K562 (cell line): Measurements from ENCODE around the gene TLE6.

Experiments
- SPI1 ChIP-seq: IDR thresholded peaks from 2 replicates; pipeline ENCODE4 v1.6.1; 2011; ENCODE audit warnings: low read depth, low read length, control low read depth, borderline replicate concordance
- TEAD4 ChIP-seq, 2 experiments: sonication (generic) in 1 of 2; formaldehyde crosslinking in 1 of 2; IDR thresholded peaks; 2 replicates each; pipeline versions ENCODE4 v1.6.1 to v1.8.0; 2012 to 2022; ENCODE audit warnings: borderline replicate concordance in 1 of 2, inconsistent platforms in 1 of 2, low read length in 1 of 2, mild to moderate bottlenecking in 1 of 2, missing genetic modification reagents in 1 of 2
- ZSCAN29 ChIP-seq: fragments of 450-650 bp; IDR thresholded peaks from 2 replicates; pipeline ENCODE4 v1.6.1; 2017

- TF ChIP-seq SPI1 (no peak), ZSCAN29 (no peak), TEAD4 (IDR thresholded peaks at IDR 0.05; ENCODE audit: low read length) (no peak), TEAD4 (CRISPR knock-in tag; IDR thresholded peaks at IDR 0.05; ENCODE audit: borderline replicate concordance) (no peak)
Measured at GRCh38 chr19:3036119-3036976, 59.0 kb downstream of the TLE6 start.
